IPS DF 6.9 (cell line): Measurements from ENCODE around the gene C16orf82.

Source experiments
- DNase-seq: peaks from one replicate; pipeline ENCODE4 v3.0.0-alpha.2; 2013; ENCODE audit warnings: low read depth, low spot score
- H3K27ac ChIP-seq: one replicate; pipeline ENCODE4 v1.5.1; 2013; ENCODE audit warnings: low read length, control low read depth
- H3K27me3 ChIP-seq: 2 replicates; pipeline ENCODE4 v1.6.1; 2013; ENCODE audit warnings: mild to moderate bottlenecking, low read length; ENCODE audit not compliant: control insufficient read depth, insufficient read depth
- H3K36me3 ChIP-seq: 2 replicates; pipeline ENCODE4 v1.6.1; 2013; ENCODE audit warnings: low read length; ENCODE audit not compliant: control insufficient read depth, insufficient read depth
- H3K4me1 ChIP-seq: 2 replicates; pipeline ENCODE4 v1.6.1; 2013; ENCODE audit warnings: low read length; ENCODE audit not compliant: control insufficient read depth, insufficient read depth
- H3K4me3 ChIP-seq: 2 replicates; pipeline ENCODE4 v1.5.1; 2013; ENCODE audit warnings: mild to moderate bottlenecking, low read length
- H3K9me3 ChIP-seq: 2 replicates; pipeline ENCODE4 v1.6.1; 2013; ENCODE audit warnings: low read length, inconsistent platforms; ENCODE audit not compliant: control insufficient read depth, insufficient read depth
- WGBS: extraction: QIAGEN DNeasy Blood & Tissue Kit; methylation state at CpG from one replicate; pipeline ENCODE4 v1.1.7; 2013; ENCODE audit warnings: mixed read lengths, missing lambda C conversion rate; ENCODE audit not compliant: insufficient read length, insufficient coverage; 5-methylcytosine and 5-hydroxymethylcytosine counted together

Gene C16orf82

DNA sequence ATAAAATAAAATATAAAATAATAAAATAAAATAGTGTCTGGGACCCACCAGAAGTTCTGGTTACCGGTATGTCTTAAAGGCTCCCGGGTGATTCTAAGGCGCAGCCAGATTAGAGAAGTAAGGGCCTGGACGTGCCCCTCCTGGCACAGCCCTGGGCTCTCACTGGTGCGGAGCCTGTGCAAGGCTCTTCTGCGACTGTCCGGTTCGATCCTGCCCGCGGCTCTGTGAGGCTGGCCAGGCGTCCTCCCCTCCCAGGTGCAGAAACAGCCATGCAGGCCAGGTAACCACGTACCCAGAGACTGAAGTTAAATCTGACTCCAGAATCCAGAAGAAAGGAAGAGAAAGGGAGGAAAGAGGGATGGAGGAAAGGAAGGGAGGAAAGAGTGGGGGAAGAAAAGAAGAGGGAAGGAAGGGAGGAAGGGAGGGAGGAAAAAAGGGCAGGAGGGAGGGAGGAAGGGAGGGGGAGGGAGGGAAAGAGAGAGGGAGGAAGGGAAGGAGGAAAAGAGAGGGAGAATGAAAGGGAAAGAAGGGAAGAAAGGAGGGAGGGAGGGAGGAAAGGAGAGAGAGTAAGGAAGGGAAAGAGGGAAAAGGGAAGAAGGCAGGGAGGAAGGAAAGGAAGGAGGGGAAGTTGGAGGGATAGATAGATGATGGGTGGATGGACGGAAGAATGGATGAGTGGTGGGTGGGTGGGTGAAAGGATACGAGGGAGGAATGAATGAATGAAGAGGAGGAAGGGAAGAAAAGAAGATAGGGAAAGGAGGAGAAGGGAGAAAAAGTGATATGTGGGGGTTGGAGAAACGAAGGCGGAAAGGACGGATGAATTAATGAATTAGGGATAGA, 42.3 kb downstream of the C16orf82 start:
- 100% methylated on average over 5 of the region's 17 CpGs for WGBS
- no peak overlapping the region for H3K27ac ChIP-seq
- no peaks in the 10 kb centered on the region for H3K27me3 ChIP-seq
- peak overlapping the region; percentile 17; the same call in 1 of the 2 replicates for H3K4me3 ChIP-seq
- H3K9me3 ChIP-seq: no peaks in the 10 kb centered on the region
- no peak for DNase-seq
- H3K4me1 ChIP-seq: peaks cover 5% of the 10 kb centered on the region; the same call in 1 of the 2 replicates
- H3K36me3 ChIP-seq: no peaks in the 10 kb centered on the region; the same call in 1 of the 2 replicates

- DNase-seq: peak; percentile 25
- Histone ChIP-seq H3K27me3 (no peaks in the 10 kb centered on the region), H3K4me1 (peaks cover 5% of the 10 kb centered on the region; the same call in 1 of the 2 replicates), H3K27ac (no peak overlapping the region), H3K36me3 (no peaks in the 10 kb centered on the region; the same call in 1 of the 2 replicates), H3K9me3 (no peaks in the 10 kb centered on the region), H3K4me3 (peak overlapping the region; percentile 39; the same call in 1 of the 2 replicates)
- no CpG with 5 or more reads among the region's 61 CpGs for WGBS
Observed at GRCh38 chr16:27109666-27110523, 43.2 kb downstream of the C16orf82 start.

DNA sequence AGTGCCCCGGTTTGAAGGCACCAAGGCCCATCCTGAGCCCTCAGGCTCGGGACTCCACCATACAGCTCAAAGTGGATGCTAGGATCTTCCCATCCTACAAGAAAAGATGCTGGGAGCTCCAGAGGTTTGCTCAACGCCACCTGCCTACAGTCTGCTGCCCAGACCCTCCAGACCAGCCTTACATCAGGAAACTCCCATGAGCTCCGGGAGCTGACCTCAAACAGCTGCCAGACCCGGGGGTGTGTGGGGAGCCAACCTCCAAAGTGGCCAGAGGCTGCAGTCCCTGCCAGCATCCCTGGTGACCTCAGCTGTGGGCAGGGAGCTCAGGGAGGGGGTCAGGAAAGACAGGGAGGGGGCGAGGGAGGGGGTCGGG, 43.8 kb downstream of the C16orf82 start:
- WGBS: no CpG with 5 or more reads among the region's 7 CpGs
- Histone ChIP-seq H3K27ac (no peak overlapping the region), H3K27me3 (no peaks in the 10 kb centered on the region), H3K36me3 (no peaks in the 10 kb centered on the region; the same call in 1 of the 2 replicates), H3K4me3 (no peak overlapping the region), H3K4me1 (peaks cover 5% of the 10 kb centered on the region; the same call in 1 of the 2 replicates), H3K9me3 (no peaks in the 10 kb centered on the region)
- DNase-seq: no peak

- H3K27ac ChIP-seq: no peak overlapping the region
- H3K9me3 ChIP-seq: no peaks in the 10 kb centered on the region
- peaks cover 5% of the 10 kb centered on the region; the same call in 1 of the 2 replicates for H3K4me1 ChIP-seq
- DNase-seq: no peak
- H3K27me3 ChIP-seq: no peaks in the 10 kb centered on the region
- no peak overlapping the region for H3K4me3 ChIP-seq
- no peaks in the 10 kb centered on the region; the same call in 1 of the 2 replicates for H3K36me3 ChIP-seq
- no CpG with 5 or more reads among the region's 7 CpGs for WGBS
Observed at GRCh38 chr16:27111486-27111885, 44.8 kb downstream of the C16orf82 start.

GRCh38 chr16:27112093-27112811, 45.5 kb downstream of the C16orf82 start:
- WGBS: no CpG with 5 or more reads among the region's 4 CpGs
- Histone ChIP-seq H3K36me3 (no peaks in the 10 kb centered on the region; the same call in 1 of the 2 replicates), H3K9me3 (no peaks in the 10 kb centered on the region), H3K4me1 (peaks cover 5% of the 10 kb centered on the region; the same call in 1 of the 2 replicates), H3K27me3 (no peaks in the 10 kb centered on the region), H3K27ac (no peak overlapping the region), H3K4me3 (no peak overlapping the region)
- DNase-seq: no peak

- H3K27me3 ChIP-seq: no peaks in the 10 kb centered on the region
- no peak for DNase-seq
Observed at GRCh38 chr16:27113341-27113841, 46.7 kb downstream of the C16orf82 start.

DNA sequence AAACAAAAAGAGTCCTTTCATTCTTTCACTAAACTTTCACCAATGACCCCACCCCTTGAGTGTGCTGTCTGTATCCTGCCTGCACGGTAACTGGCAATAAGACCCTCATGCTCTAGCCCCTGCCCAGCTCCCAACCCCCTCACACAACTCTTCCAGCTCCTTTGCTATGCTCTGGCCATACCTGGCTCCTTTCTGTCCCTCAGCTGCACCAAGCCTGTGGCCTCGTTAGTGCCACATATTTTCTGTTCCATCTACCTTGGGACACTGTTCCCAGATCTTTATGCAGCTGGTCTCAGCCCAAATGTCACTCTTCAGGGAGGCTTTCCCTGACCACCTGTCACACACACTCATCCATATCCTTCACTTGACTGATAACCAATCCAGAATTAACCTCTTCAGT, 47.3 kb downstream of the C16orf82 start:
- H3K4me1 ChIP-seq: peaks cover 5% of the 10 kb centered on the region; the same call in 1 of the 2 replicates
- no peaks in the 10 kb centered on the region for H3K9me3 ChIP-seq
- no peak for DNase-seq
- H3K27ac ChIP-seq: no peak overlapping the region
- no peaks in the 10 kb centered on the region for H3K27me3 ChIP-seq
- no peak overlapping the region for H3K4me3 ChIP-seq
- no peaks in the 10 kb centered on the region; the same call in 1 of the 2 replicates for H3K36me3 ChIP-seq
- WGBS: no CpG with 5 or more reads among the region's 2 CpGs

More at GRCh38 chr16:27113341-27113841, 46.7 kb downstream of the C16orf82 start:
- Histone ChIP-seq H3K27ac (no peak overlapping the region), H3K4me1 (peaks cover 5% of the 10 kb centered on the region; the same call in 1 of the 2 replicates), H3K36me3 (no peaks in the 10 kb centered on the region; the same call in 1 of the 2 replicates), H3K9me3 (no peaks in the 10 kb centered on the region), H3K4me3 (no peak overlapping the region)
- WGBS: no CpG with 5 or more reads among the region's 8 CpGs

DNA sequence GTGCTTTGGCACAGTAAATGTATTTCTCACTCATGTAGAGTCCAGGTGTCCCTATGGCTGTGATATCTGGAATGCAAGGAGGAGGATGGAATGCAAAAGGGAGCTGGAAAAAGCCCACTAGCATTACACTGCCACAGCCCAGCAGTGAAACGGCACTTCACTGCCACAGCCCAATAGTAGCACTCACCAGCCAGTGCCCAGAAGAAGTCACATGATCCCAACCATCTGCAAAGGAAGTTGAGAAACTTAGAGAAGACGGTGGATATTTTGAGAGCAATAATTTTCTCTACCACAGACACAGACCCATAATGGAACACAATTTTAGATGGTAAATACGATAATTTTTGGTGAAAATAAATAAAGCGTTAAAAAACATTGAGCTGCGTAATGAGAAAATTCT, 51.8 kb downstream of the C16orf82 start:
- no peak for DNase-seq
- no peaks in the 10 kb centered on the region for H3K4me1 ChIP-seq
- no peaks in the 10 kb centered on the region for H3K36me3 ChIP-seq
- no peaks in the 10 kb centered on the region; the same call in 1 of the 2 replicates for H3K9me3 ChIP-seq
- no peak overlapping the region for H3K27ac ChIP-seq
- H3K4me3 ChIP-seq: no peak overlapping the region
- no CpG with 5 or more reads among the region's 5 CpGs for WGBS
- H3K27me3 ChIP-seq: no peaks in the 10 kb centered on the region
